Activated CD4-positive, alpha-beta memory T cell treated with anti-CD3 and anti-CD28 coated beads, Interleukin-2, amount 10 ng/mL, durations not matched to agents 7 days and 5 days (primary cell): ENCODE data around the gene SUCLG2. TPM values are rescaled to one million over a fixed set of nuclear protein-coding genes. Genes with fewer than 3 reads are reported as not detected.
"Not testable (repeated sequence)": the region's sequence is repeated elsewhere in the genome, so short reads cannot be mapped to it uniquely, and the experiment has no call there.

ENCODE experiments used
- CTCF ChIA-PET: fragments of 350-600 bp; sonication (Branson Sonifier 250); formaldehyde crosslinking; loops from one replicate; lab custom pipeline; 2021; ENCODE audit warnings: antibody characterized with exemption, inconsistent platforms; lab: Charles Lee
- POLR2A ChIA-PET: fragments of 350-600 bp; sonication (Branson Sonifier 250); formaldehyde crosslinking; loops from one replicate; lab custom pipeline; 2021; ENCODE audit warnings: antibody characterized with exemption; lab: Charles Lee
- DNase-seq: peaks from one replicate; pipeline ENCODE4 v3.0.0-alpha.2; 2020
- H3K27ac Mint-ChIP-seq: one replicate; pipeline ENCODE4 v1.8.0; 2021; ENCODE audit warnings: mild to moderate bottlenecking, mixed read lengths
- H3K27me3 Mint-ChIP-seq: one replicate; pipeline ENCODE4 v1.8.0; 2021; ENCODE audit warnings: mixed read lengths
- H3K36me3 Mint-ChIP-seq: one replicate; pipeline ENCODE4 v1.8.0; 2021; ENCODE audit warnings: low read depth, mixed read lengths
- H3K4me1 Mint-ChIP-seq: one replicate; pipeline ENCODE4 v1.8.0; 2021; ENCODE audit warnings: mixed read lengths
- H3K4me3 Mint-ChIP-seq: one replicate; pipeline ENCODE4 v1.8.0; 2021; ENCODE audit warnings: mild to moderate bottlenecking, mixed read lengths
- H3K9me3 Mint-ChIP-seq: one replicate; pipeline ENCODE4 v1.8.0; 2021; ENCODE audit warnings: mixed read lengths
- total RNA-seq, 2 experiments: library from RNA; stranded (reverse); gene quantifications; one replicate each; pipeline ENCODE4 v1.2.3, GENCODE V29; 2021

The SUCLG2 gene
- total RNA-seq, 2 experiments from 2014 or later = 46.9 to 48.5 TPM

GRCh38 chr3:67601385-67601784 is 53.0 kb downstream of the SUCLG2 start:
- Mint-ChIP-seq H3K9me3 (no peaks in the 10 kb centered on the region), H3K27me3 (no peaks in the 10 kb centered on the region), H3K27ac (no peak overlapping the region), H3K36me3 (peaks cover 56% of the 10 kb centered on the region), H3K4me1 (peaks cover 59% of the 10 kb centered on the region), H3K4me3 (no peak overlapping the region)
- no peak for DNase-seq
- CTCF ChIA-PET = interaction anchor here (1.2 to 1.4 kb wide), 2 partner anchors 12 to 54 kb away, joined by 3 to 6 read pairs; no protein-coding TSS in a partner anchor
- POLR2A ChIA-PET = no interaction called here

DNA sequence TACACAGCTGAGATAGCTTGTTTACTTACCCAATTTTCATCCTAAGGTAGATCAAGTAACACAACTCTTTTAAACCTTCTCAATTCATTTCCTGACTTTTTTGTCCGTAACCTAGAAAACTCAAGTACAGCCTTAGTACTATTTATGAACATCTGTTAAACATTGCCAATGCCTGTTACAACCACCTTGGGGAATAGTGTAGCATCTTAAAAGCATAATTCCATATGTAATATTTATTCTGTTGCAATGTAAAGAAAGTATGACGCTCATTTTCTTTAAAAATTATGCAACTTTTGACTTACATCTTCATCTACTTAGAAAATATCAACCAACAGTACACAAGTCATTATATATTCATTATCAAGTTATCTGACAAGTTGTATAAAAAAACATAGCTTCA is 54.6 kb downstream of the SUCLG2 start:
- H3K27ac Mint-ChIP-seq = no peak overlapping the region
- no peak for DNase-seq
- peaks cover 51% of the 10 kb centered on the region for H3K4me1 Mint-ChIP-seq
- no peaks in the 10 kb centered on the region for H3K27me3 Mint-ChIP-seq
- H3K4me3 Mint-ChIP-seq = no peak overlapping the region
- ChIA-PET POLR2A (no interaction called here), CTCF (no interaction called here)
- H3K36me3 Mint-ChIP-seq = peaks cover 49% of the 10 kb centered on the region
- no peaks in the 10 kb centered on the region for H3K9me3 Mint-ChIP-seq

DNA sequence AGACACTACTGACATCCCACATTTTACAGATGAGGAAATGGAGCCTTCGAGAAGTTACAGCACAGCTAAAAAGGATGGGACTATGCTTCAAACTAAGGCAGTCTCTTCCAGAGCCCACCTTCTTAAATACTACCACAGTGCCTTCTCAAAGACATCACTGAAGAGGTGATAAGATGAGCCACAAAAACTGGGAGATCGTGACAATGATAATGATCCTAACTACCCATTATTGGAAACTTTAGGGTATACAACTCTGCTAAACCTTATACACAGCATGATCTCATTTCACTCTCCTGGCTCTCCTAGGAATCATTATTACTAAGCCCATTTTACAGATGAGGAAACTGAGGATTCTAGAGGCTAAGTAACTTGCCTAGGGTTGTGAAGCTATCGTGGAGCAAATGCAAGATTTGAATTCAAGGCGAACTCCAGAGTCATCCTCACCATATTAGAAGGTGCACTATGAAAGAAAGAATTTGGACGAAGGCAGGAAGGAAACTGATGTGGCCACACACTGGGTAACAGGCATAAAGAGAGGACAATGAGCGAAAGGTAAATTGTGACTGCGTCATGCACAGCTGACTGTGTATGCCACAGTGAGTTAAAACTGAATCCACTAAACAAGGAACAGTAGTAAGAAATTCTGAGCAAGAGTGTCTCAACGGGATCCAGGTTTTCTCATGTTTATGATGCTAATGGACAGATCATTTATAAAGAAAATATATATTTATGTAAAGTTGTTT is 55.4 kb downstream of the SUCLG2 start:
- H3K9me3 Mint-ChIP-seq = no peaks in the 10 kb centered on the region
- H3K27me3 Mint-ChIP-seq = no peaks in the 10 kb centered on the region
- DNase-seq = no peak
- H3K4me3 Mint-ChIP-seq = no peak overlapping the region
- no peak overlapping the region for H3K27ac Mint-ChIP-seq
- peaks cover 51% of the 10 kb centered on the region for H3K4me1 Mint-ChIP-seq
- peaks cover 42% of the 10 kb centered on the region for H3K36me3 Mint-ChIP-seq
- CTCF ChIA-PET = no interaction called here
- POLR2A ChIA-PET = interaction anchor here (1.1 kb wide), 1 partner anchor 56 kb away, joined by 6 read pairs; no protein-coding TSS in a partner anchor

DNA sequence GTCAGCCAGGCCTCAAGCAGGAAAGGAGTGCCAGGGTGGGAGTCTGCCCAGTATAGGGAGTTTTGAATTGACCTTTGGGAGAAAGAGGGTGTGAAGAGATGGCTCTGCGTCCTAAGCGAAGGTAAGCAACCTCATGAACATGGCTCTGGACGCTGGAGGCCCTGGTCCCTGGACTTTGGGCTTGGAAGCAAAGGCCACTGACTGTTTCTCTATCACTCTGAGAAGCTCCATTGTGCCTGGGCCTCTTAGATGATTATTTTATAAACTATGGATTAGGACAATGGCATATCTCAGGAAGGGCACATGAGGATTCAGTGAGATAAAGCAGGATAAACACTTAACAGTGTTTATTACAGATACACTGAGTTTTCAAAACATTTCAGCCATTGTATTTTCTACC is 59.0 kb downstream of the SUCLG2 start:
- H3K4me3 Mint-ChIP-seq = no peak overlapping the region
- POLR2A ChIA-PET = interaction anchor here (0.6 kb wide), 1 partner anchor 1811 kb away, joined by 3 read pairs; no protein-coding TSS in a partner anchor
- no peaks in the 10 kb centered on the region for H3K27me3 Mint-ChIP-seq
- CTCF ChIA-PET = interaction anchor here (1.1 kb wide), 1 partner anchor 16 kb away, joined by 3 read pairs; no protein-coding TSS in a partner anchor
- no peak overlapping the region for H3K27ac Mint-ChIP-seq
- peaks cover 24% of the 10 kb centered on the region for H3K4me1 Mint-ChIP-seq
- peaks cover 48% of the 10 kb centered on the region for H3K36me3 Mint-ChIP-seq
- no peaks in the 10 kb centered on the region for H3K9me3 Mint-ChIP-seq
- no peak for DNase-seq

DNA sequence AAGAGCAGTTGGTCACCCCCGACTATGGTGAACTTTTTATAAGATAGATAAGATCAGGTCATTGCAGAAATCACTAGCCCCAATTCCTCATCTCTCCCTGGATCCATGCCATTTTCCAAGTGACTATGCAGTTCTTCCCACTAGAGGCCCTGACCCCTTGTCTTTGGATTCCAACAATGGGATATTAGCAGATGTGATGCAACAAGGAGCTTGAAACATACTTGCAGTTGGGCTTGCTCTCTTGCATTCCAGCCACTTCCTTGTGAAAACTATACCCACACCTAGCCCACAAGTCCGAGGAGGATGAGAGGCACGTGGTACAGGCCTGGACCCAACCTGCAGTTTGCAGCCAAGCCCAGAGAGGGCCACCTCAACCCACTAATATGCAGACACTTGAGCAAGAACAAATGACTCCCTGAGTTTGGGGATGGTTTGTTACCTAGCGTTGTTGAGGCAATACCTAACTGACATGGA is 60.6 kb downstream of the SUCLG2 start:
- Mint-ChIP-seq H3K4me3 (no peak overlapping the region), H3K36me3 (peaks cover 41% of the 10 kb centered on the region), H3K9me3 (no peaks in the 10 kb centered on the region), H3K4me1 (peaks cover 10% of the 10 kb centered on the region), H3K27ac (no peak overlapping the region), H3K27me3 (no peaks in the 10 kb centered on the region)
- DNase-seq = no peak
- ChIA-PET POLR2A (no interaction called here), CTCF (interaction anchor here (1.0 kb wide), 1 partner anchor 196 kb away, joined by 4 read pairs; no protein-coding TSS in a partner anchor)

- Mint-ChIP-seq H3K27ac (no peak overlapping the region), H3K9me3 (no peaks in the 10 kb centered on the region), H3K4me1 (peaks cover 6% of the 10 kb centered on the region), H3K36me3 (peaks cover 41% of the 10 kb centered on the region), H3K27me3 (no peaks in the 10 kb centered on the region), H3K4me3 (no peak overlapping the region)
- CTCF ChIA-PET = no interaction called here
- POLR2A ChIA-PET = no interaction called here
- no peak for DNase-seq
Observed at GRCh38 chr3:67592057-67592456, 62.4 kb downstream of the SUCLG2 start.

- H3K27ac Mint-ChIP-seq = no peak overlapping the region
- POLR2A ChIA-PET = no interaction called here
- H3K4me1 Mint-ChIP-seq = peaks cover 2% of the 10 kb centered on the region
- peaks cover 55% of the 10 kb centered on the region for H3K36me3 Mint-ChIP-seq
- no peaks in the 10 kb centered on the region for H3K27me3 Mint-ChIP-seq
- CTCF ChIA-PET = no interaction called here
- H3K9me3 Mint-ChIP-seq = peaks cover 4% of the 10 kb centered on the region
- H3K4me3 Mint-ChIP-seq = no peak overlapping the region
- no peak for DNase-seq
Observed at GRCh38 chr3:67587811-67588210, 66.6 kb downstream of the SUCLG2 start.

GRCh38 chr3:67587301-67587700 is 67.1 kb downstream of the SUCLG2 start:
- H3K4me1 Mint-ChIP-seq = peaks cover 2% of the 10 kb centered on the region
- peaks cover 4% of the 10 kb centered on the region for H3K9me3 Mint-ChIP-seq
- no peak overlapping the region for H3K27ac Mint-ChIP-seq
- POLR2A ChIA-PET = no interaction called here
- no peak for DNase-seq
- H3K27me3 Mint-ChIP-seq = no peaks in the 10 kb centered on the region
- H3K4me3 Mint-ChIP-seq = no peak overlapping the region
- H3K36me3 Mint-ChIP-seq = peaks cover 60% of the 10 kb centered on the region
- CTCF ChIA-PET = interaction anchor here (1.2 kb wide), 1 partner anchor 174 kb away, joined by 3 read pairs; no protein-coding TSS in a partner anchor

DNA sequence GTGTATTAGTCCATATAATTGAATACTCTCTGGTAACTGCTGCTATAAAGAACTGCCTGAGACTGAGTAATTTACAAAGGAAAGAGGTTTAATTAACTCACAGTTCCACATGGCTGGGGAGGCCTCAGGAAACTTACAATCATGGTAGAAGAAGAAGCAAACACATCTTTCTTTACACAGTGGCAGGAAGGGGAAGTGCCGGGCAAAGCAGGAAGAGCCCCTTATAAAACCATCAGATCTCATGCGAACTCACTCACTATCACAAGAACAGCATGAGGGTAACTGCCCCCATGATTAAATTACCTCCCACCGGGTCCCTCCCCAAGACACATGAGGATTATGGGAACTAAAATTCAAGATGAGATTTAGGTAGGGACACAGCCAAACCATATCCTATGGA is 69.8 kb downstream of the SUCLG2 start:
- H3K27me3 Mint-ChIP-seq, H3K27ac Mint-ChIP-seq, DNase-seq, POLR2A ChIA-PET, H3K9me3 Mint-ChIP-seq, H3K4me3 Mint-ChIP-seq, CTCF ChIA-PET, H3K4me1 Mint-ChIP-seq: not testable (repeated sequence)
- H3K36me3 Mint-ChIP-seq = peaks cover 46% of the 10 kb centered on the region

GRCh38 chr3:67580430-67581000 is 73.9 kb downstream of the SUCLG2 start:
- Mint-ChIP-seq H3K4me1 (peaks cover 2% of the 10 kb centered on the region), H3K27ac (no peak overlapping the region), H3K4me3 (no peak overlapping the region), H3K27me3 (no peaks in the 10 kb centered on the region), H3K36me3 (peaks cover 45% of the 10 kb centered on the region), H3K9me3 (peaks cover 4% of the 10 kb centered on the region)
- ChIA-PET CTCF (no interaction called here), POLR2A (no interaction called here)
- DNase-seq = no peak

DNA sequence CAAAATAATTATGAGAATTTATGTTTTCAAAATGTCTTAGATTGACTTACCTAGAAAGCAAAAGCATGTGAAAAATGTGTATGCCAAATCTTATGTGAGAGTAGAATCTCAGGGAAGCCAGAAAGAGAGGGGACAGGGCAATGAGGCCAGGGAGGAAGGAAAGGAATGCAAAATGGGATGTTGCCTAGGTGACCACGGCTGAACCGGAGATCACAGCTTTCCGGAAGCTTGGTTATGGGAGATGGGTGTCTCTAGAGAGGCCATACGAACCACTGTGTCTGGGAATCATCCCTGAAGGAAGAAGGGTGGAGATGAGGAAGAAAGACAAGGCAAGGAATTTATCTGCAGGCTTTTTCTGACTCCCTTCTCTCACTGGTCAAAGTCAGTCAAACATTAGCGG is 76.0 kb downstream of the SUCLG2 start:
- H3K9me3 Mint-ChIP-seq = peaks cover 3% of the 10 kb centered on the region
- no peaks in the 10 kb centered on the region for H3K4me1 Mint-ChIP-seq
- no peak for DNase-seq
- ChIA-PET POLR2A (no interaction called here), CTCF (interaction anchor here (1.2 kb wide), 1 partner anchor 16 kb away, joined by 3 read pairs; no protein-coding TSS in a partner anchor)
- no peak overlapping the region for H3K4me3 Mint-ChIP-seq
- no peaks in the 10 kb centered on the region for H3K27me3 Mint-ChIP-seq
- no peak overlapping the region for H3K27ac Mint-ChIP-seq
- peaks cover 47% of the 10 kb centered on the region for H3K36me3 Mint-ChIP-seq

- no peaks in the 10 kb centered on the region for H3K27me3 Mint-ChIP-seq
- peaks cover 14% of the 10 kb centered on the region for H3K9me3 Mint-ChIP-seq
- H3K4me3 Mint-ChIP-seq = no peak overlapping the region
- DNase-seq = no peak
- no peak overlapping the region for H3K27ac Mint-ChIP-seq
- H3K4me1 Mint-ChIP-seq = peaks cover 1% of the 10 kb centered on the region
- POLR2A ChIA-PET = no interaction called here
- H3K36me3 Mint-ChIP-seq = peaks cover 48% of the 10 kb centered on the region
- CTCF ChIA-PET = no interaction called here
Observed at GRCh38 chr3:67576441-67576840, 78.0 kb downstream of the SUCLG2 start.

DNA sequence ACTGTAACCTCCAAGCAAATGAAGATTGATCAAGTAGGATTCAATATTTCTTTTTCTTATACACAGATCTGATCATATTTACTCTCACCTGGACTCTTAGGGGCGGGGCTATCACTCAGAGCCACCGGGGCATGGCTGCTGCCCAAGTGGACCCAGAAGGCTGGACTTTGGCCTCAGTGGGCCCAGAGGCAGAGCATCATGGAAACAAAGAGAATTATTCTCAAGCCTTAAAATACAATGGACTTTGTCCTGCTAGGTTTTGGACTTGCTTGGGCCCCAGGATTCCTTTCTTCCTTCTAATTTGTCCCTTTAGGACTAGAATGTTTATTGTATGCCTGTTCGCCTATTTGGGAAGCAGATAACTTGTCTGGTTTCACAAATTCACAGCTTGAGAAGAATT is 85.1 kb downstream of the SUCLG2 start:
- H3K27ac Mint-ChIP-seq = no peak overlapping the region
- no peaks in the 10 kb centered on the region for H3K27me3 Mint-ChIP-seq
- no peak overlapping the region for H3K4me3 Mint-ChIP-seq
- ChIA-PET POLR2A (no interaction called here), CTCF (no interaction called here)
- H3K9me3 Mint-ChIP-seq = peaks cover 31% of the 10 kb centered on the region
- peaks cover 1% of the 10 kb centered on the region for H3K4me1 Mint-ChIP-seq
- H3K36me3 Mint-ChIP-seq = peaks cover 51% of the 10 kb centered on the region
- DNase-seq = no peak
